Uterus (tissue), 2 donors: ENCODE measurements around the gene F10.

Experiments
- POLR2A ChIP-seq, 2 donors: fragments of 450-650 bp; IDR thresholded peaks; one replicate each; pipeline ENCODE4 v1.6.1; 2016; ENCODE audit warnings: antibody characterized with exemption in 2 of 2, mild to moderate bottlenecking in 1 of 2, moderate library complexity in 1 of 2
- TF ChIP-seq, protein P1 (sequence below), 4 experiments: fragments of 200-600 bp in 2 of 4; fragments of 450-650 bp in 2 of 4; sonication (generic) in 2 of 4; IDR thresholded peaks; one replicate each; pipeline ENCODE4 v1.5.1; 2016 to 2019; ENCODE audit warnings: antibody characterized with exemption in 4 of 4, mild to moderate bottlenecking in 2 of 4, moderate library complexity in 1 of 4

DNA sequence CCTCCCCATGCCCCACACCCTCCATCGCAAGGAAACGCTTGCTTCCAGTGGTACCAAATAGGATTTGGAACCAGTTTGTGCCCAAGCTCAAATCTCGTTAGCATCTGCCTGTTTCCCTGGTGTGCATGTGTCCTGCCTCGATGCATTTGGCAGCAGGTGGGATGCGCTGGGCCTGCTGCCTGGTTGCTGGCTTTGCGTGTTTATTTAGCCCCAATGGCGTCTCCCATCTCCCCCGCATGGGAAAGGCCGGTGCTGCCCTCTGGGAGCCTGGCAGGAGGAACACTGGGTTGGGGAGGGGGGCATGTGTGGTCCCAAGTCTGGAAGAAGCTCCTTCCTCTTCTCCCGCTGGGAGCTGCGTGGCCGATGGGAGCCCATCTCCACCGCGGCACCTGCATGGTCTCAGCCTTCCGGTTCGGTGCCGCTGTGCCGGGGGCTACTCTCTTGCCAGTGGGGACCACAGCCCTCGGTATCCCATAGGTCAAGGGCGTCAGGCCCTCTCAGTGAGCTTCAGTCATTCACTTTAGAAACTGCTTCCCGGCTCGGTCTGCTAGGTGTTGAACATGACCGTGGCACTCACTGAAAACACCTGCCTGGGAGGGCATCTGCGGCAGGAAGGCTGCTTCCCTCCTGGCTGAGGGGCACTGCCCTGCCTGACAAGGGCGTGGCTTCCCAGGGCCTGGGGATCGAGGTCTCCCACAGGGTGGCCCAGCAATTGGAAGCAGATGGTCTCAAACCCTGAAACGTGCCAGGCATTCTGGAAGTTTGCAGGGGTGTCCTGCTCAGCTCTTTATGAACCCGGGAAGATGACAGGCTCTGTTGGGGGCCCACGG, 28.8 kb upstream of the F10 start:
- TF ChIP-seq, protein P1, sequence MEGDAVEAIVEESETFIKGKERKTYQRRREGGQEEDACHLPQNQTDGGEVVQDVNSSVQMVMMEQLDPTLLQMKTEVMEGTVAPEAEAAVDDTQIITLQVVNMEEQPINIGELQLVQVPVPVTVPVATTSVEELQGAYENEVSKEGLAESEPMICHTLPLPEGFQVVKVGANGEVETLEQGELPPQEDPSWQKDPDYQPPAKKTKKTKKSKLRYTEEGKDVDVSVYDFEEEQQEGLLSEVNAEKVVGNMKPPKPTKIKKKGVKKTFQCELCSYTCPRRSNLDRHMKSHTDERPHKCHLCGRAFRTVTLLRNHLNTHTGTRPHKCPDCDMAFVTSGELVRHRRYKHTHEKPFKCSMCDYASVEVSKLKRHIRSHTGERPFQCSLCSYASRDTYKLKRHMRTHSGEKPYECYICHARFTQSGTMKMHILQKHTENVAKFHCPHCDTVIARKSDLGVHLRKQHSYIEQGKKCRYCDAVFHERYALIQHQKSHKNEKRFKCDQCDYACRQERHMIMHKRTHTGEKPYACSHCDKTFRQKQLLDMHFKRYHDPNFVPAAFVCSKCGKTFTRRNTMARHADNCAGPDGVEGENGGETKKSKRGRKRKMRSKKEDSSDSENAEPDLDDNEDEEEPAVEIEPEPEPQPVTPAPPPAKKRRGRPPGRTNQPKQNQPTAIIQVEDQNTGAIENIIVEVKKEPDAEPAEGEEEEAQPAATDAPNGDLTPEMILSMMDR (IDR thresholded peaks at IDR 0.05), result no peak
- no peak for TF ChIP-seq POLR2A (IDR thresholded peaks at IDR 0.05)
